ENCODE results near the gene PCDHAC2. TPM values are rescaled to one million over a fixed set of nuclear protein-coding genes. Genes with fewer than 3 reads are reported as not detected.

PCDHAC2 gene
- total and polyA plus RNA-seq, 4 donors, result 0.50 to 1.8 (median 0.78) TPM

- peak overlapping the region; percentile 42 to 66 (median 53) for H3K4me3 ChIP-seq (ENCODE audit: low read depth in 1 of 3, low read length in 3 of 3)
- H3K9me3 ChIP-seq (ENCODE audit: control insufficient read depth in 4 of 4, low read length in 3 of 4), result peaks cover 0 to 6% (median 2%) of the 10 kb centered on the region in 4 donors
- no peak overlapping the region for H3K9ac ChIP-seq (ENCODE audit: low read depth in 1 of 2, low read length in 2 of 2)
- H3K27ac ChIP-seq (ENCODE audit: low read depth in 1 of 2, low read length in 2 of 2), result no peak overlapping the region
- 13% methylated on average over 26 of the region's 26 CpGs for WGBS
- no peaks in the 10 kb centered on the region for H3K36me3 ChIP-seq (ENCODE audit: control insufficient read depth in 4 of 4, insufficient read depth in 3 of 4, low read depth in 1 of 4, low read length in 3 of 4)
- DNase-seq (ENCODE audit: low spot score), result no peak
- H3K27me3 ChIP-seq (ENCODE audit: control insufficient read depth in 4 of 4, insufficient read depth in 4 of 4, low read length in 3 of 4), result peaks cover 0 to 6% (median under 1%) of the 10 kb centered on the region in 4 donors
- peaks cover 0 to 18% (median 9%) of the 10 kb centered on the region in 4 donors for H3K4me1 ChIP-seq (ENCODE audit: control insufficient read depth in 4 of 4, insufficient read depth in 4 of 4, low read length in 3 of 4)
- no peak for TF ChIP-seq JUND (IDR thresholded peaks at IDR 0.05)
- TF ChIP-seq MAX (IDR thresholded peaks at IDR 0.05), result no peak
- no peak for TF ChIP-seq HNF4G (IDR thresholded peaks at IDR 0.05)
- TF ChIP-seq YY1 (IDR thresholded peaks at IDR 0.05), result no peak
- no peak for TF ChIP-seq RXRA (IDR thresholded peaks at IDR 0.05)
- TF ChIP-seq EGR1 (IDR thresholded peaks at IDR 0.05; ENCODE audit: low read depth in 2 of 2), result no peak
- TF ChIP-seq CTCF (IDR thresholded peaks at IDR 0.05; ENCODE audit: low read depth, low read length, missing input control), result no peak
- TF ChIP-seq GABPA (IDR thresholded peaks at IDR 0.05 in 1 of 2, conservative IDR thresholded peaks at IDR 0.05 in 1 of 2), result no peak
- no peak for TF ChIP-seq ZBTB33 (IDR thresholded peaks at IDR 0.05)
- no peak for TF ChIP-seq RAD21 (IDR thresholded peaks at IDR 0.05)
- TF ChIP-seq ATF3 (IDR thresholded peaks at IDR 0.05), result no peak
- no peak for TF ChIP-seq NR2F2 (IDR thresholded peaks at IDR 0.05)
- no peak for TF ChIP-seq TAF1 (conservative IDR thresholded peaks at IDR 0.05)
- TF ChIP-seq REST (IDR thresholded peaks at IDR 0.05), result no peak
- TF ChIP-seq SP1 (IDR thresholded peaks at IDR 0.05), result no peak
- TF ChIP-seq HNF4A (conservative IDR thresholded peaks at IDR 0.05), result no peak
- no peak for TF ChIP-seq FOXA1 (IDR thresholded peaks at IDR 0.05)
Measured at GRCh38 chr5:140927228-140927573, 39.1 kb upstream of the PCDHAC2 start.

Data from liver (tissue), 9 donors.